CD4-positive, alpha-beta T cell treated with Interferon gamma for 1 hour (primary cell): ENCODE results near the gene STAG1.
"Not testable (repeated sequence)": the region's sequence is repeated elsewhere in the genome, so short reads cannot be mapped to it uniquely, and the experiment has no call there.

Experiments
- DNase-seq: peaks from one replicate; pipeline ENCODE4 v3.0.0-alpha.2; 2020

The STAG1 gene

GRCh38 chr3:136490646-136491405 is 261.4 kb downstream of the STAG1 start:
- DNase-seq: no peak

- no peak for DNase-seq
These were observed 266.4 kb downstream of the STAG1 start for GRCh38 chr3:136485777-136486176.

- DNase-seq: no peak
These were observed 275.9 kb downstream of the STAG1 start for GRCh38 chr3:136476280-136476679.

- not testable (repeated sequence) for DNase-seq
These were observed 277.3 kb downstream of the STAG1 start for GRCh38 chr3:136474876-136475275.

- no peak for DNase-seq
These were observed 278.4 kb downstream of the STAG1 start for GRCh38 chr3:136473716-136474326.

- DNase-seq: no peak
These were observed 286.9 kb downstream of the STAG1 start for GRCh38 chr3:136465296-136465695.

- no peak for DNase-seq
These were observed 287.7 kb downstream of the STAG1 start for GRCh38 chr3:136464502-136464901.

GRCh38 chr3:136463170-136463569 is 289.0 kb downstream of the STAG1 start:
- DNase-seq: no peak

- no peak for DNase-seq
These were observed 294.4 kb downstream of the STAG1 start for GRCh38 chr3:136457793-136458192.

GRCh38 chr3:136456196-136456595 is 296.0 kb downstream of the STAG1 start:
- no peak for DNase-seq

- DNase-seq: no peak
These were observed 307.6 kb downstream of the STAG1 start for GRCh38 chr3:136444581-136444980.

GRCh38 chr3:136437043-136437442 is 315.1 kb downstream of the STAG1 start:
- no peak for DNase-seq

- no peak for DNase-seq
These were observed 317.7 kb downstream of the STAG1 start for GRCh38 chr3:136434429-136434828.

- no peak for DNase-seq
These were observed 319.5 kb downstream of the STAG1 start for GRCh38 chr3:136432685-136433084.

- DNase-seq: no peak
These were observed 324.0 kb downstream of the STAG1 start for GRCh38 chr3:136428167-136428566.

GRCh38 chr3:136427236-136427635 is 324.9 kb downstream of the STAG1 start:
- DNase-seq: no peak

GRCh38 chr3:136414476-136414875 is 337.7 kb downstream of the STAG1 start:
- no peak for DNase-seq

- no peak for DNase-seq
These were observed 339.9 kb downstream of the STAG1 start for GRCh38 chr3:136412307-136412706.

- no peak for DNase-seq
These were observed 342.6 kb downstream of the STAG1 start for GRCh38 chr3:136409549-136409948.

GRCh38 chr3:136404056-136404455 is 348.1 kb downstream of the STAG1 start:
- DNase-seq: no peak

- DNase-seq: no peak
These were observed 355.3 kb downstream of the STAG1 start for GRCh38 chr3:136396916-136397315.

- no peak for DNase-seq
These were observed 361.6 kb downstream of the STAG1 start for GRCh38 chr3:136390574-136390973.

- no peak for DNase-seq
These were observed 365.1 kb downstream of the STAG1 start for GRCh38 chr3:136387031-136387430.

GRCh38 chr3:136385457-136385856 is 366.7 kb downstream of the STAG1 start:
- DNase-seq: no peak

GRCh38 chr3:136381051-136381450 is 371.1 kb downstream of the STAG1 start:
- no peak for DNase-seq
